Memory B cell (primary cell): ENCODE data around the gene ITCH.

Experiments used
- ATAC-seq: fragments of 150-1000 bp; cut with Tn5 transposase; 2 replicates; pipeline ENCODE4 v1.10.0; 2021; ENCODE audit warnings: low read depth, mild to moderate bottlenecking, moderate library complexity
- DNase-seq, 2 donors: peaks; one replicate each; pipeline ENCODE4 v3.0.0; 2022; ENCODE audit warnings: low spot score in 2 of 2
- H3K27ac Mint-ChIP-seq: one replicate; pipeline ENCODE4 v1.8.0; 2022; ENCODE audit warnings: mild to moderate bottlenecking, moderate library complexity, mixed read lengths
- H3K27me3 Mint-ChIP-seq: one replicate; pipeline ENCODE4 v1.8.0; 2022; ENCODE audit warnings: mixed read lengths
- H3K36me3 Mint-ChIP-seq: one replicate; pipeline ENCODE4 v1.8.0; 2022; ENCODE audit warnings: mild to moderate bottlenecking, mixed read lengths
- H3K4me1 Mint-ChIP-seq: one replicate; pipeline ENCODE4 v1.8.0; 2022; ENCODE audit warnings: mixed read lengths
- H3K4me3 Mint-ChIP-seq: one replicate; pipeline ENCODE4 v1.8.0; 2022; ENCODE audit warnings: mild to moderate bottlenecking, moderate library complexity, mixed read lengths
- H3K9me3 Mint-ChIP-seq: one replicate; pipeline ENCODE4 v1.8.0; 2022; ENCODE audit warnings: mixed read lengths

Gene ITCH

GRCh38 chr20:34560141-34560523, 197.1 kb downstream of the ITCH start:
- Mint-ChIP-seq H3K27ac (peak overlapping the region; percentile 82), H3K36me3 (no peaks in the 10 kb centered on the region), H3K9me3 (no peaks in the 10 kb centered on the region), H3K4me3 (peak overlapping the region; percentile 63), H3K4me1 (peaks cover 17% of the 10 kb centered on the region), H3K27me3 (no peaks in the 10 kb centered on the region)
- DNase-seq (no peak), ATAC-seq (no peak)

- peak in 1 of 2 donors; percentile 24 for DNase-seq
- Mint-ChIP-seq H3K36me3 (no peaks in the 10 kb centered on the region), H3K4me1 (peaks cover 19% of the 10 kb centered on the region), H3K4me3 (no peak overlapping the region), H3K9me3 (no peaks in the 10 kb centered on the region), H3K27ac (peak overlapping the region; percentile 82), H3K27me3 (no peaks in the 10 kb centered on the region)
- ATAC-seq = no peak
Observed at GRCh38 chr20:34560614-34561013, 197.5 kb downstream of the ITCH start.
